H9 (cell line): Measurements from ENCODE around the gene SSX2B. TPM values are rescaled to one million over a fixed set of nuclear protein-coding genes. Genes with fewer than 3 reads are reported as not detected.
"Not testable (repeated sequence)": the region's sequence is repeated elsewhere in the genome, so short reads cannot be mapped to it uniquely, and the experiment has no call there.

ENCODE experiments used
- DNase-seq: peaks from one replicate; pipeline ENCODE4 v3.0.0-alpha.2; 2017
- H2AFZ ChIP-seq: one replicate; pipeline ENCODE4 v1.6.1; 2013; ENCODE audit warnings: mild to moderate bottlenecking, low read length, control low read depth, moderate library complexity
- H2AK5ac ChIP-seq: 2 replicates; pipeline ENCODE4 v1.6.1; 2013; ENCODE audit warnings: low read length, control low read depth, mixed read lengths; ENCODE audit not compliant: insufficient read length
- H2BK120ac ChIP-seq: one replicate; pipeline ENCODE4 v1.6.1; 2013; ENCODE audit warnings: low read depth, mild to moderate bottlenecking, low read length, control low read depth, inconsistent platforms; ENCODE audit not compliant: poor library complexity, severe bottlenecking
- H2BK12ac ChIP-seq: 2 replicates; pipeline ENCODE4 v1.6.1; 2013; ENCODE audit warnings: low read length, control low read depth, mixed read lengths, low read depth; ENCODE audit not compliant: insufficient read length
- H2BK15ac ChIP-seq: 2 replicates; pipeline ENCODE4 v1.6.1; 2013; ENCODE audit warnings: low read depth, low read length, control low read depth
- H2BK20ac ChIP-seq: one replicate; pipeline ENCODE4 v1.6.1; 2013; ENCODE audit warnings: low read depth, mild to moderate bottlenecking, low read length, control low read depth, inconsistent platforms; ENCODE audit not compliant: poor library complexity, severe bottlenecking
- H2BK5ac ChIP-seq: 2 replicates; pipeline ENCODE4 v1.6.1; 2013; ENCODE audit warnings: low read length, control low read depth, mixed read lengths; ENCODE audit not compliant: insufficient read length
- H3K14ac ChIP-seq: 2 replicates; pipeline ENCODE4 v1.6.1; 2013; ENCODE audit warnings: low read length, control low read depth; ENCODE audit not compliant: insufficient read depth
- H3K18ac ChIP-seq: 2 replicates; pipeline ENCODE4 v1.6.1; 2013; ENCODE audit warnings: low read depth, mild to moderate bottlenecking, mixed read lengths, low read length, control low read depth; ENCODE audit not compliant: insufficient read length
- H3K23ac ChIP-seq: 2 replicates; pipeline ENCODE4 v1.6.1; 2013; ENCODE audit warnings: low read length, control low read depth, mixed read lengths, low read depth; ENCODE audit not compliant: insufficient read length
- H3K23me2 ChIP-seq: 2 replicates; pipeline ENCODE4 v1.6.1; 2013; ENCODE audit warnings: low read depth, mild to moderate bottlenecking, mixed read lengths, low read length, control low read depth; ENCODE audit not compliant: insufficient read length, poor library complexity, severe bottlenecking
- H3K27ac ChIP-seq: 2 replicates; pipeline ENCODE4 v1.5.1; 2013; ENCODE audit warnings: low read length, control low read depth, mixed read lengths, low read depth; ENCODE audit not compliant: insufficient read length
- H3K27me3 ChIP-seq: 2 replicates; pipeline ENCODE4 v1.6.1; 2013; ENCODE audit warnings: low read length, control low read depth, inconsistent platforms; ENCODE audit not compliant: insufficient read depth
- H3K4ac ChIP-seq: 2 replicates; pipeline ENCODE4 v1.6.1; 2013; ENCODE audit warnings: low read depth, mild to moderate bottlenecking, control low read depth, inconsistent platforms, low read length, moderate library complexity
- H3K4me1 ChIP-seq: 2 replicates; pipeline ENCODE4 v1.6.1; 2013; ENCODE audit warnings: low read length, control low read depth, inconsistent platforms; ENCODE audit not compliant: insufficient read depth
- H3K4me2 ChIP-seq: 2 replicates; pipeline ENCODE4 v1.6.1; 2013; ENCODE audit warnings: low read length, control low read depth, mixed read lengths; ENCODE audit not compliant: insufficient read length, insufficient read depth
- H3K56ac ChIP-seq: 2 replicates; pipeline ENCODE4 v1.6.1; 2013; ENCODE audit warnings: low read depth, mild to moderate bottlenecking, mixed read lengths, low read length, control low read depth; ENCODE audit not compliant: insufficient read length
- H3K79me1 ChIP-seq: 2 replicates; pipeline ENCODE4 v1.6.1; 2013; ENCODE audit warnings: low read depth, mild to moderate bottlenecking, moderate library complexity, low read length, control low read depth, inconsistent platforms; ENCODE audit not compliant: insufficient read depth, poor library complexity, severe bottlenecking
- H3K79me2 ChIP-seq: 2 replicates; pipeline ENCODE4 v1.6.1; 2013; ENCODE audit warnings: low read length, control low read depth, inconsistent platforms; ENCODE audit not compliant: insufficient read depth
- H3K9ac ChIP-seq: 2 replicates; pipeline ENCODE4 v1.6.1; 2013; ENCODE audit warnings: low read length, control low read depth, mixed read lengths; ENCODE audit not compliant: insufficient read length; ENCODE audit errors: extremely low read depth
- H3K9me3 ChIP-seq: one replicate; pipeline ENCODE4 v1.6.1; 2013; ENCODE audit warnings: low read depth, low read length, inconsistent platforms; ENCODE audit not compliant: control insufficient read depth
- H3T11ph ChIP-seq: one replicate; pipeline ENCODE4 v1.6.1; 2013; ENCODE audit warnings: mild to moderate bottlenecking, low read length, control low read depth, inconsistent platforms
- H4K20me1 ChIP-seq: one replicate; pipeline ENCODE4 v1.6.1; 2013; ENCODE audit not compliant: control insufficient read depth, insufficient read length, insufficient read depth
- H4K5ac ChIP-seq: 2 replicates; pipeline ENCODE4 v1.6.1; 2013; ENCODE audit warnings: low read depth, mild to moderate bottlenecking, mixed read lengths, low read length, control low read depth; ENCODE audit not compliant: insufficient read length
- H4K8ac ChIP-seq: replicated peaks from 2 replicates; pipeline ENCODE4 v1.6.1; 2013; ENCODE audit warnings: low read length, control low read depth, mixed read lengths, low read depth; ENCODE audit not compliant: insufficient read length
- H4K91ac ChIP-seq: 2 replicates; pipeline ENCODE4 v1.6.1; 2013; ENCODE audit warnings: low read depth, mild to moderate bottlenecking, moderate library complexity, mixed read lengths, low read length, control low read depth; ENCODE audit not compliant: insufficient read length
- H3K27ac Mint-ChIP-seq, 3 experiments: 2 replicates in 2 of 3; 3 replicates in 1 of 3; pipeline ENCODE4 v1.8.0; 2020 to 2021; ENCODE audit warnings: mixed read lengths in 3 of 3, mild to moderate bottlenecking in 1 of 3, moderate library complexity in 1 of 3
- H3K27me3 Mint-ChIP-seq: 2 replicates; pipeline ENCODE4 v1.8.0; 2021; ENCODE audit warnings: low read depth, mild to moderate bottlenecking, moderate library complexity, mixed read lengths
- H3K36me3 Mint-ChIP-seq, 3 experiments: 2 replicates in 2 of 3; 3 replicates in 1 of 3; pipeline ENCODE4 v1.8.0; 2020 to 2021; ENCODE audit warnings: low read depth in 3 of 3, mixed read lengths in 3 of 3; ENCODE audit not compliant: insufficient read depth in 1 of 3
- H3K4me1 Mint-ChIP-seq, 2 experiments: 2 replicates each; pipeline ENCODE4 v1.8.0; 2020; ENCODE audit warnings: mixed read lengths in 2 of 2
- H3K4me3 Mint-ChIP-seq, 2 experiments: 2 replicates in 1 of 2; 3 replicates in 1 of 2; pipeline ENCODE4 v1.8.0; 2020 to 2021; ENCODE audit warnings: mild to moderate bottlenecking in 2 of 2, mixed read lengths in 2 of 2, moderate library complexity in 1 of 2
- H3K9me3 Mint-ChIP-seq, 2 experiments: 2 replicates in 1 of 2; 3 replicates in 1 of 2; pipeline ENCODE4 v1.8.0; 2020; ENCODE audit warnings: mild to moderate bottlenecking in 2 of 2, mixed read lengths in 2 of 2, moderate library complexity in 1 of 2
- WGBS: extraction: QIAGEN DNeasy Blood & Tissue Kit; methylation state at CpG from one replicate; pipeline ENCODE4 v1.1.7; 2013; ENCODE audit warnings: missing lambda C conversion rate, low lambda C conversion rate, mixed read lengths; ENCODE audit not compliant: insufficient read length; ENCODE audit errors: extremely low coverage; 5-methylcytosine and 5-hydroxymethylcytosine counted together
- long read RNA-seq: library from polyadenylated mRNA; unstranded; transcript quantifications from one replicate; pipeline ENCODE4 v2.0.0, GENCODE V29; 2020
- total RNA-seq: library from RNA; stranded (reverse); gene quantifications from 2 replicates; pipeline ENCODE4 v1.2.1, GENCODE V29; 2021

The SSX2B gene, protein sequence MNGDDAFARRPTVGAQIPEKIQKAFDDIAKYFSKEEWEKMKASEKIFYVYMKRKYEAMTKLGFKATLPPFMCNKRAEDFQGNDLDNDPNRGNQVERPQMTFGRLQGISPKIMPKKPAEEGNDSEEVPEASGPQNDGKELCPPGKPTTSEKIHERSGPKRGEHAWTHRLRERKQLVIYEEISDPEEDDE
- total RNA-seq, result not detected in 2 replicates
- long read RNA-seq, result 0 reads

DNA sequence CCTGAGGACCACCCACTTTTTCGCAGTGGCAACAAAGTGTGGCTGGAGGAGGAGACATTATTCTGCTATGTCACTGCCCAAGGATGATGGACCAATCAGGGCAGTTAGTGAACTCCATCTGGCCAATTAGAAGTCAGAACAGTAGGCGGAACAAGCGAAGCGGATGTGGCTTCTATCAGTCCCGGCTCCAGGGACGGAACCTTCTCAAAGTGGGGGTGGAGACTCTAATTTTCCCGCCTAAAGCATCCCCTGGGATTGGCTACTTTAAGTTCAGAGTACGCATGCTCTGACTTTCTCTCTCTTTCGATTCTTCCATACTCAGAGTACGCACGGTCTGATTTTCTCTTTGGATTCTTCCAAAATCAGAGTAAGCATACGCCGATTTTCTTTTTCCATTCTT lies at the start of gene SSX2B:
SSX2B (plus strand) TSS at position 301 of the 400 bp plus-strand sequence. CDS start 1,429 bp downstream, outside the sequence.
- not testable (repeated sequence) for H2BK5ac ChIP-seq, H3K9me3 Mint-ChIP-seq, H3K9ac ChIP-seq, H3K4me1 ChIP-seq, H3K23ac ChIP-seq, H3K27ac Mint-ChIP-seq, H3K27me3 Mint-ChIP-seq, H3T11ph ChIP-seq, H2AK5ac ChIP-seq, H3K18ac ChIP-seq, H4K20me1 ChIP-seq, H3K36me3 Mint-ChIP-seq, H3K9me3 ChIP-seq, H3K56ac ChIP-seq, H3K27me3 ChIP-seq, H3K14ac ChIP-seq, DNase-seq, H3K4me3 Mint-ChIP-seq, H3K4me2 ChIP-seq, H3K4ac ChIP-seq, H2BK20ac ChIP-seq, H3K79me2 ChIP-seq, H3K4me1 Mint-ChIP-seq, H3K27ac ChIP-seq, H2BK12ac ChIP-seq, H2AFZ ChIP-seq, H2BK15ac ChIP-seq, H4K91ac ChIP-seq, H3K23me2 ChIP-seq, H4K8ac ChIP-seq, H4K5ac ChIP-seq, H3K79me1 ChIP-seq, H2BK120ac ChIP-seq
- WGBS, result no CpG with 5 or more reads among the region's 13 CpGs

GRCh38 chrX:52707078-52707477 lies 44.0 kb upstream of the SSX2B start, which contains the start of gene SSX2:
SSX2 (minus strand) TSS chrX:52707178; CDS start chrX:52705749, 1,429 bp downstream.
- no CpG with 5 or more reads among the region's 13 CpGs for WGBS
- H4K5ac ChIP-seq, H3T11ph ChIP-seq, H3K4me2 ChIP-seq, H3K4me1 ChIP-seq, H3K14ac ChIP-seq, H3K23me2 ChIP-seq, H3K9me3 Mint-ChIP-seq, H2BK120ac ChIP-seq, H3K27me3 ChIP-seq, H2AK5ac ChIP-seq, H2AFZ ChIP-seq, H3K79me1 ChIP-seq, H2BK12ac ChIP-seq, H3K27ac Mint-ChIP-seq, H3K27ac ChIP-seq, H3K9ac ChIP-seq, H3K9me3 ChIP-seq, H2BK5ac ChIP-seq, H3K27me3 Mint-ChIP-seq, H4K91ac ChIP-seq, DNase-seq, H3K36me3 Mint-ChIP-seq, H3K4ac ChIP-seq, H3K18ac ChIP-seq, H3K4me3 Mint-ChIP-seq, H2BK15ac ChIP-seq, H3K56ac ChIP-seq, H3K79me2 ChIP-seq, H2BK20ac ChIP-seq, H3K4me1 Mint-ChIP-seq, H4K20me1 ChIP-seq, H4K8ac ChIP-seq, H3K23ac ChIP-seq: not testable (repeated sequence)
